ENCODE data around the gene MNDA. TPM values are rescaled to one million over a fixed set of nuclear protein-coding genes. Genes with fewer than 3 reads are reported as not detected.

Gene MNDA
- total and polyA plus RNA-seq, 10 of the 15 experiments (the other 5 are each of a cell fraction or from before 2014, with no cell fraction given): 20.1 to 91.8 (median 38.0) TPM

GRCh38 chr1:158806916-158807536 is 24.1 kb upstream of the MNDA start (continued):
- no peak for TF ChIP-seq PKNOX1 (IDR thresholded peaks at IDR 0.05)
- no peak for TF ChIP-seq ZNF384 (IDR thresholded peaks at IDR 0.05; ENCODE audit: borderline replicate concordance, low read depth, low read length)
- TF ChIP-seq GABPA (IDR thresholded peaks at IDR 0.05; ENCODE audit: low read depth): no peak
- TF ChIP-seq HSF1 (IDR thresholded peaks at IDR 0.05; ENCODE audit: low read depth, low read length): no peak
- TF ChIP-seq BACH1 (IDR thresholded peaks at IDR 0.05; ENCODE audit: borderline replicate concordance): no peak
- no peak for TF ChIP-seq CREB1 (IDR thresholded peaks at IDR 0.05; ENCODE audit: low read depth)

- no peak for FAIRE-seq
- CTCF ChIA-PET: interaction anchor here (0.8 to 0.9 kb wide), 2 partner anchors 10 to 263 kb away, joined by 3 read pairs; no protein-coding TSS in a partner anchor
Observed at GRCh38 chr1:158809256-158809655, 21.9 kb upstream of the MNDA start.

More at GRCh38 chr1:158809256-158809655, 21.9 kb upstream of the MNDA start:
- ChIA-PET POLR2A (interaction anchor here (0.6 kb wide), 1 partner anchor 25 kb away, joined by 3 read pairs; no protein-coding TSS in a partner anchor), SMC1A (ENCODE audit: uncharacterized antibody, unreplicated experiment) (interaction anchor here (0.6 to 0.9 kb wide), 4 partner anchors 16 to 551 kb away, joined by 3 to 5 read pairs (median 4); partner anchors contain the start of gene MNDA), RAD21 (ENCODE audit: unreplicated experiment) (no interaction called here)
- 82% methylated on average over 3 of the region's 3 CpGs for WGBS (ENCODE audit: insufficient coverage, insufficient replicate concordance, low lambda C conversion rate, missing lambda C conversion rate)
- TF ChIP-seq CBFB (IDR thresholded peaks at IDR 0.05; ENCODE audit: low read depth): no peak
- TF ChIP-seq HDGF (IDR thresholded peaks at IDR 0.05): no peak
- no peak for TF ChIP-seq WRNIP1 (IDR thresholded peaks at IDR 0.05; ENCODE audit: borderline replicate concordance, low read depth, low read length)
- no peak for TF ChIP-seq SMC3 (IDR thresholded peaks at IDR 0.05; ENCODE audit: borderline replicate concordance, low read length)
- TF ChIP-seq ZBED1 (IDR thresholded peaks at IDR 0.05; ENCODE audit: borderline replicate concordance): no peak
- TF ChIP-seq MAX (IDR thresholded peaks at IDR 0.05; ENCODE audit: low read depth, low read length): no peak
- H3K4me2 ChIP-seq (ENCODE audit: control insufficient read depth, insufficient read depth): no peak overlapping the region
- no peak overlapping the region for H3K4me3 ChIP-seq
- H3K36me3 ChIP-seq (ENCODE audit: control insufficient read depth in 2 of 2, insufficient read depth in 2 of 2, low read length in 1 of 2): no peaks in the 10 kb centered on the region
- no peaks in the 10 kb centered on the region for H4K20me1 ChIP-seq (ENCODE audit: control insufficient read depth, insufficient read depth)
- in situ Hi-C loops (cut with MboI): no loop called here
- no peaks in the 10 kb centered on the region for H3K4me1 ChIP-seq (ENCODE audit: control insufficient read depth, insufficient read depth, low read length)
- DNase-seq (ENCODE audit: low read depth, low spot score) (no peak), ATAC-seq (no peak)
- H3K9me3 ChIP-seq (replicated peaks; ENCODE audit: control insufficient read depth, insufficient read depth, low read length): no peaks in the 10 kb centered on the region
- no peak overlapping the region for H2AFZ ChIP-seq (ENCODE audit: control insufficient read depth, low read depth, low read length)
- H3K79me2 ChIP-seq (ENCODE audit: control insufficient read depth, insufficient read depth, low read length): no peaks in the 10 kb centered on the region
- no TSS peak for BruUV-seq (replicated peaks)
- no peaks in the 10 kb centered on the region for H3K27me3 ChIP-seq (replicated peaks in 1 of 2; ENCODE audit: control insufficient read depth in 2 of 2, insufficient read depth in 2 of 2, low read length in 1 of 2)
- no peak overlapping the region for H3K9ac ChIP-seq (ENCODE audit: control insufficient read depth, insufficient read depth, low read length)
- intact Hi-C loops (cut with micrococcal nuclease; ENCODE audit: unreplicated experiment): loop anchor here (10.0 kb wide), 1 partner anchor 166 kb away; no protein-coding TSS in a partner anchor
- H3K27ac ChIP-seq (ENCODE audit: control insufficient read depth, insufficient read depth): no peak overlapping the region
